ENCODE data around the gene GSTA2.
A peak's percentile ranks its signal among the peaks of the same experiment; 100 is the strongest.
"Not testable (repeated sequence)": the region's sequence is repeated elsewhere in the genome, so short reads cannot be mapped to it uniquely, and the experiment has no call there.

Gene GSTA2

DNA sequence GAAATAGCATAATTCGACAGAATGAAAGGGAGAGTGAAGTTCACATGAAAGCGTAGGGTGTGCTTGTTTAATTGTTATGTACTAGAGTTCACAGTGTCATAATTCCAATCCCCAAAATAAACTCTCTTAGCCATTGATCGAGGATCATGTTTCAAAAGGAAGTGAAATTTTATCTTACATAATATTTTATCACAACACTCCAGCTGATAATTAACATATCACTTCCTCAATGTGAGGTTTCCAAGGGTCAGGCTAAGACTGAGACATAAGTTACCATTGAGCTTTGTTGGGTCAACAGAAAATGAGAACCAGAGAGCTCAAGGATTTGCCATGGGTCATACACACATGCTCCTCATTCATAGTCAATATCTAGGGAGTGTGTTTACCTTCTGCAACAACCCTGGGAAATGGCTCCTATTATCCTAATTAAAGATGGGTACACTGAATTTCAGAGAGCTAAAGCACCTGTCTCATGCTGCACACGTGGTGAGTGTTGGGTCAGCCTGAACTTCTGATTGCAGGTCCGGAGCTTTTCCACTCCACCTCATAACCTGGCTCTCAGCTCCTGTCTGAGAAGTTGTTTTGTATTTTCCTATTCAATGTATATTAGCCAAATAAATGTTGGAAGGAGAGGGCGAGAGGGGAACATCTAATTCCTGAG, 3.0 kb downstream of the GSTA2 start:
- Histone ChIP-seq H3K27ac (ENCODE audit: extremely low read depth, low read depth, low read length) (no peak overlapping the region), H3K9me3 (ENCODE audit: control insufficient read depth, insufficient read depth, low read depth, low read length) (no peaks in the 10 kb centered on the region), H3K4me3 (ENCODE audit: low read depth, low read length) (no peak overlapping the region), H3K4me1 (ENCODE audit: control insufficient read depth, insufficient read depth, low read length) (no peaks in the 10 kb centered on the region), H3K36me3 (ENCODE audit: control insufficient read depth in 2 of 2, insufficient read depth in 1 of 2, low read length in 2 of 2) (no peaks in the 10 kb centered on the region)
- CTCF ChIA-PET = interaction anchor here (0.9 kb wide), 1 partner anchor 35 kb away, joined by 3 read pairs; no protein-coding TSS in a partner anchor
- TF ChIP-seq MZF1 (tag by site-specific recombination; IDR thresholded peaks at IDR 0.05; ENCODE audit: borderline replicate concordance) = no peak
- TF ChIP-seq ZBTB7A (tag by site-specific recombination; IDR thresholded peaks at IDR 0.05; ENCODE audit: low read depth) = no peak
- TF ChIP-seq YY1 (tag by site-specific recombination; IDR thresholded peaks at IDR 0.05) = no peak
- TF ChIP-seq ZNF248 (tag by site-specific recombination; IDR thresholded peaks at IDR 0.05) = no peak
- TF ChIP-seq, protein P1, sequence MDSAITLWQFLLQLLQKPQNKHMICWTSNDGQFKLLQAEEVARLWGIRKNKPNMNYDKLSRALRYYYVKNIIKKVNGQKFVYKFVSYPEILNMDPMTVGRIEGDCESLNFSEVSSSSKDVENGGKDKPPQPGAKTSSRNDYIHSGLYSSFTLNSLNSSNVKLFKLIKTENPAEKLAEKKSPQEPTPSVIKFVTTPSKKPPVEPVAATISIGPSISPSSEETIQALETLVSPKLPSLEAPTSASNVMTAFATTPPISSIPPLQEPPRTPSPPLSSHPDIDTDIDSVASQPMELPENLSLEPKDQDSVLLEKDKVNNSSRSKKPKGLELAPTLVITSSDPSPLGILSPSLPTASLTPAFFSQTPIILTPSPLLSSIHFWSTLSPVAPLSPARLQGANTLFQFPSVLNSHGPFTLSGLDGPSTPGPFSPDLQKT (IDR thresholded peaks at IDR 0.05; ENCODE audit: borderline replicate concordance, low read depth, low read length) = no peak
- no peak for TF ChIP-seq ZNF510 (tag by site-specific recombination; IDR thresholded peaks at IDR 0.05; ENCODE audit: insufficient replicate concordance)
- no peak for TF ChIP-seq ZNF311 (tag by site-specific recombination; IDR thresholded peaks at IDR 0.05; ENCODE audit: borderline replicate concordance)
- TF ChIP-seq, protein P2, sequence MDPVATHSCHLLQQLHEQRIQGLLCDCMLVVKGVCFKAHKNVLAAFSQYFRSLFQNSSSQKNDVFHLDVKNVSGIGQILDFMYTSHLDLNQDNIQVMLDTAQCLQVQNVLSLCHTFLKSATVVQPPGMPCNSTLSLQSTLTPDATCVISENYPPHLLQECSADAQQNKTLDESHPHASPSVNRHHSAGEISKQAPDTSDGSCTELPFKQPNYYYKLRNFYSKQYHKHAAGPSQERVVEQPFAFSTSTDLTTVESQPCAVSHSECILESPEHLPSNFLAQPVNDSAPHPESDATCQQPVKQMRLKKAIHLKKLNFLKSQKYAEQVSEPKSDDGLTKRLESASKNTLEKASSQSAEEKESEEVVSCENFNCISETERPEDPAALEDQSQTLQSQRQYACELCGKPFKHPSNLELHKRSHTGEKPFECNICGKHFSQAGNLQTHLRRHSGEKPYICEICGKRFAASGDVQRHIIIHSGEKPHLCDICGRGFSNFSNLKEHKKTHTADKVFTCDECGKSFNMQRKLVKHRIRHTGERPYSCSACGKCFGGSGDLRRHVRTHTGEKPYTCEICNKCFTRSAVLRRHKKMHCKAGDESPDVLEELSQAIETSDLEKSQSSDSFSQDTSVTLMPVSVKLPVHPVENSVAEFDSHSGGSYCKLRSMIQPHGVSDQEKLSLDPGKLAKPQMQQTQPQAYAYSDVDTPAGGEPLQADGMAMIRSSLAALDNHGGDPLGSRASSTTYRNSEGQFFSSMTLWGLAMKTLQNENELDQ (tag by site-specific recombination; IDR thresholded peaks at IDR 0.05; ENCODE audit: low read depth) = no peak
- no peak for TF ChIP-seq ZNF350 (tag by site-specific recombination; IDR thresholded peaks at IDR 0.05)
- no peak for TF ChIP-seq ZNF121 (tag by site-specific recombination; IDR thresholded peaks at IDR 0.05)
- POLR2A ChIA-PET = no interaction called here

DNA sequence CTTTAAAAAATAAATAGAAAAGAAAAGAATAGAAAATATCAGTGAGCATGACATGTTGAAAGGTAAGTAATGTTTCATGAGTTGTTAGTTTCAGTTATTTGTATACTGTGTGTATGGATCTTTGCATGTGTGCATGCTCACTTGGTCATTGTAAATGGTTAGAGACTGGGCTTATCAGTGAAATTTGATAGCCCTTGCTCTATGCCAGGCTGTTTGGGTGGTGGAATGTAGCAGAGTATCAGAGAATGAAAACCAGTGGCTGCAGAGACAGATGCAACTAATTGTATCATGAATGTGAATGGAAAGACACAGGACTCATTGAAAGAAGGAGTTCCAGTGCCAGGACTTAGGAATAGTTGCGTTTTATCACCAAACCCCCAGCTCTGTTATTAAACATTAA, 4.2 kb downstream of the GSTA2 start:
- Histone ChIP-seq H3K27ac (ENCODE audit: extremely low read depth, low read depth, low read length) (no peak overlapping the region), H3K4me3 (ENCODE audit: low read depth, low read length) (no peak overlapping the region), H3K4me1 (ENCODE audit: control insufficient read depth, insufficient read depth, low read length) (no peaks in the 10 kb centered on the region), H3K9me3 (ENCODE audit: control insufficient read depth, insufficient read depth, low read depth, low read length) (no peaks in the 10 kb centered on the region), H3K36me3 (ENCODE audit: control insufficient read depth in 2 of 2, insufficient read depth in 1 of 2, low read length in 2 of 2) (no peaks in the 10 kb centered on the region)
- TF ChIP-seq ZNF549 (tag by site-specific recombination; IDR thresholded peaks at IDR 0.05) = peak; percentile 56; the same call in 1 of the 2 replicates
- TF ChIP-seq, protein P3, sequence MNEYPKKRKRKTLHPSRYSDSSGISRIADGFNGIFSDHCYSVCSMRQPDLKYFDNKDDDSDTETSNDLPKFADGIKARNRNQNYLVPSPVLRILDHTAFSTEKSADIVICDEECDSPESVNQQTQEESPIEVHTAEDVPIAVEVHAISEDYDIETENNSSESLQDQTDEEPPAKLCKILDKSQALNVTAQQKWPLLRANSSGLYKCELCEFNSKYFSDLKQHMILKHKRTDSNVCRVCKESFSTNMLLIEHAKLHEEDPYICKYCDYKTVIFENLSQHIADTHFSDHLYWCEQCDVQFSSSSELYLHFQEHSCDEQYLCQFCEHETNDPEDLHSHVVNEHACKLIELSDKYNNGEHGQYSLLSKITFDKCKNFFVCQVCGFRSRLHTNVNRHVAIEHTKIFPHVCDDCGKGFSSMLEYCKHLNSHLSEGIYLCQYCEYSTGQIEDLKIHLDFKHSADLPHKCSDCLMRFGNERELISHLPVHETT (tag by site-specific recombination; IDR thresholded peaks at IDR 0.05) = no peak
- ChIA-PET POLR2A (no interaction called here), CTCF (interaction anchor here (0.7 to 1.4 kb wide), 3 partner anchors 34 to 1276 kb away, joined by 3 to 4 read pairs (median 3); no protein-coding TSS in a partner anchor)

DNA sequence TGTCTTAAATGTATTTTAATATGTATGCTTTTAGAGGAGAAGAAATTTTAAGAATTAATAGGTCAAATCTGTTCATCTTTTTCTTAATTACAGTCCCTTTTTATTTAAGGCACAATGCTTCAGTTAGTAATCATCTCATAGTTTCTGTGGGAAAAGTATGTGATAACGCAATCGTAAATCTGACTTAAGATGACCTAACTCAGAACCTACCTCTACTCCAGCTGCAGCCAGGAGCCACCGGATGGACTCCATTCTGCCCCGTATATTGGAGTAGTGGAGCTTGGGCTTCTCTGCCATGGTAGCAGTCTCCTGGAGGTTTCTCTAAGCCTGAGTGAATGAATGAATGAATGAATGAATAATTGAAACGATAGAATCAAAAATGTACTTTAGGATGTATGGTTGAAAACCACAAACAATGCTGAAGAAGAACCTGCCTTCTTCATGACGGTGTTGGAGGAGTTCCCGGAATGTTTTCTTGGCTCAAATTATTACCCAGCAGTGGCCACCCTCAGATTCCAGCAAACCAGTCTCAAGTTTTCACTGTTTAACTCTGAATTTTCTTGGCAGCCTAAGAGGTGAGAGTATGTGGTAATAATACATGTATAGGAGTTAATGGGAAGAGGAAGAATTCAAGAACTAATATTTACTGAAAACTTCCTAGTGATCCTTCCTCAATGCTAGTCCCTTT, 5.5 kb downstream of the GSTA2 start:
- CTCF ChIA-PET; H3K9me3 ChIP-seq (ENCODE audit: control insufficient read depth, insufficient read depth, low read depth, low read length); H3K36me3 ChIP-seq (ENCODE audit: control insufficient read depth in 2 of 2, insufficient read depth in 1 of 2, low read length in 2 of 2); H3K4me1 ChIP-seq (ENCODE audit: control insufficient read depth, insufficient read depth, low read length); H3K27ac ChIP-seq (ENCODE audit: extremely low read depth, low read depth, low read length); POLR2A ChIA-PET; H3K4me3 ChIP-seq (ENCODE audit: low read depth, low read length): not testable (repeated sequence)
